GM12878 (cell line): ENCODE data around the gene MED13L.

Experiments used
- BMI1 ChIP-seq: fragments of 450-650 bp; IDR thresholded peaks from 2 replicates; pipeline ENCODE4 v1.6.1; 2016; ENCODE audit warnings: mild to moderate bottlenecking, moderate library complexity, borderline replicate concordance
- EP300 ChIP-seq, 2 experiments: fragments of 150-350 bp in 1 of 2; IDR thresholded peaks; 2 replicates each; pipeline ENCODE4 v1.6.1; 2011 to 2012; ENCODE audit warnings: low read depth in 2 of 2, low read length in 2 of 2, borderline replicate concordance in 1 of 2, improper control_type of control experiment in 1 of 2, inconsistent platforms in 1 of 2; ENCODE audit not compliant: control insufficient read depth in 1 of 2
- SMAD1 ChIP-seq: fragments of 450-650 bp; IDR thresholded peaks from 2 replicates; pipeline ENCODE4 v1.6.1; 2018; ENCODE audit warnings: mild to moderate bottlenecking, low read depth; ENCODE audit not compliant: partially characterized antibody
- SUPT20H ChIP-seq: IDR thresholded peaks from 2 replicates; pipeline ENCODE4 v1.6.1; 2011; ENCODE audit warnings: low read depth, mild to moderate bottlenecking, low read length, moderate library complexity, borderline replicate concordance; ENCODE audit not compliant: control insufficient read depth

DNA sequence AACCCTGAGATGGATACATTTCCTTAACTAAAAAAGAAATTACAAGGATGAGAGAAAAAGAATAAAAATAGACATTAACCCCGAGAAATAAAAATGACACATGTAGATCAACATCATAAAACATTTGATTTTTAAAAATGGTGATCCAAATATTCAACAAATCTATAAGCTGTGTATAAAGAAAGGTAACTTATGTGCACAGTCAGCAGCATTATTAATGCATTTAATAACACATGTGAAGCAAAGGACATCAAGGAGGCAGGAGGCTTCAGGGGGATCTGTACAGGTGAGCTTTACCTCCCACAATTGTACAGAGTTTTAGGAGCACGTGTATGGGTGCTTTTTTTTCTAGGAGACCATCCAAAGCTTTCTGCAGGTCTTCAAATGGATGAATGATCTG, 76.1 kb downstream of the MED13L start:
- TF ChIP-seq EP300 (IDR thresholded peaks at IDR 0.05; ENCODE audit: borderline replicate concordance in 1 of 2, control insufficient read depth in 1 of 2, low read depth in 2 of 2, low read length in 2 of 2) (no peak), SMAD1 (no peak), SUPT20H (no peak), BMI1 (no peak)
